Neural cell (in vitro differentiated cells): ENCODE data around the gene SUN5.

Experiments used
- TF ChIP-seq, protein P1 (sequence below): IDR thresholded peaks from 2 replicates; pipeline ENCODE4 v1.6.1; 2012; ENCODE audit warnings: borderline replicate concordance
- TF ChIP-seq, protein P2 (sequence below): fragments of 450-650 bp; IDR thresholded peaks from 2 replicates; pipeline ENCODE4 v1.5.1; 2014; ENCODE audit warnings: antibody characterized with exemption, mild to moderate bottlenecking, moderate library complexity; ENCODE audit not compliant: poor library complexity, severe bottlenecking

GRCh38 chr20:33007376-33008335 is 3.4 kb upstream of the SUN5 start, which contains the start of gene BPIFB2:
- TF ChIP-seq, protein P1, sequence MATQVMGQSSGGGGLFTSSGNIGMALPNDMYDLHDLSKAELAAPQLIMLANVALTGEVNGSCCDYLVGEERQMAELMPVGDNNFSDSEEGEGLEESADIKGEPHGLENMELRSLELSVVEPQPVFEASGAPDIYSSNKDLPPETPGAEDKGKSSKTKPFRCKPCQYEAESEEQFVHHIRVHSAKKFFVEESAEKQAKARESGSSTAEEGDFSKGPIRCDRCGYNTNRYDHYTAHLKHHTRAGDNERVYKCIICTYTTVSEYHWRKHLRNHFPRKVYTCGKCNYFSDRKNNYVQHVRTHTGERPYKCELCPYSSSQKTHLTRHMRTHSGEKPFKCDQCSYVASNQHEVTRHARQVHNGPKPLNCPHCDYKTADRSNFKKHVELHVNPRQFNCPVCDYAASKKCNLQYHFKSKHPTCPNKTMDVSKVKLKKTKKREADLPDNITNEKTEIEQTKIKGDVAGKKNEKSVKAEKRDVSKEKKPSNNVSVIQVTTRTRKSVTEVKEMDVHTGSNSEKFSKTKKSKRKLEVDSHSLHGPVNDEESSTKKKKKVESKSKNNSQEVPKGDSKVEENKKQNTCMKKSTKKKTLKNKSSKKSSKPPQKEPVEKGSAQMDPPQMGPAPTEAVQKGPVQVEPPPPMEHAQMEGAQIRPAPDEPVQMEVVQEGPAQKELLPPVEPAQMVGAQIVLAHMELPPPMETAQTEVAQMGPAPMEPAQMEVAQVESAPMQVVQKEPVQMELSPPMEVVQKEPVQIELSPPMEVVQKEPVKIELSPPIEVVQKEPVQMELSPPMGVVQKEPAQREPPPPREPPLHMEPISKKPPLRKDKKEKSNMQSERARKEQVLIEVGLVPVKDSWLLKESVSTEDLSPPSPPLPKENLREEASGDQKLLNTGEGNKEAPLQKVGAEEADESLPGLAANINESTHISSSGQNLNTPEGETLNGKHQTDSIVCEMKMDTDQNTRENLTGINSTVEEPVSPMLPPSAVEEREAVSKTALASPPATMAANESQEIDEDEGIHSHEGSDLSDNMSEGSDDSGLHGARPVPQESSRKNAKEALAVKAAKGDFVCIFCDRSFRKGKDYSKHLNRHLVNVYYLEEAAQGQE, result no peak
- TF ChIP-seq, protein P2, sequence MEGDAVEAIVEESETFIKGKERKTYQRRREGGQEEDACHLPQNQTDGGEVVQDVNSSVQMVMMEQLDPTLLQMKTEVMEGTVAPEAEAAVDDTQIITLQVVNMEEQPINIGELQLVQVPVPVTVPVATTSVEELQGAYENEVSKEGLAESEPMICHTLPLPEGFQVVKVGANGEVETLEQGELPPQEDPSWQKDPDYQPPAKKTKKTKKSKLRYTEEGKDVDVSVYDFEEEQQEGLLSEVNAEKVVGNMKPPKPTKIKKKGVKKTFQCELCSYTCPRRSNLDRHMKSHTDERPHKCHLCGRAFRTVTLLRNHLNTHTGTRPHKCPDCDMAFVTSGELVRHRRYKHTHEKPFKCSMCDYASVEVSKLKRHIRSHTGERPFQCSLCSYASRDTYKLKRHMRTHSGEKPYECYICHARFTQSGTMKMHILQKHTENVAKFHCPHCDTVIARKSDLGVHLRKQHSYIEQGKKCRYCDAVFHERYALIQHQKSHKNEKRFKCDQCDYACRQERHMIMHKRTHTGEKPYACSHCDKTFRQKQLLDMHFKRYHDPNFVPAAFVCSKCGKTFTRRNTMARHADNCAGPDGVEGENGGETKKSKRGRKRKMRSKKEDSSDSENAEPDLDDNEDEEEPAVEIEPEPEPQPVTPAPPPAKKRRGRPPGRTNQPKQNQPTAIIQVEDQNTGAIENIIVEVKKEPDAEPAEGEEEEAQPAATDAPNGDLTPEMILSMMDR, result no peak
